Measurements from ENCODE around the gene DISP2.

Gene DISP2

GRCh38 chr15:40365016-40365415 lies 7.0 kb downstream of the DISP2 start:
- no peak for DNase-seq

- no peak for DNase-seq
Observed at GRCh38 chr15:40365624-40366456, 7.8 kb downstream of the DISP2 start.

- no peak for DNase-seq
Observed at GRCh38 chr15:40366457-40367370, 8.7 kb downstream of the DISP2 start.

GRCh38 chr15:40367371-40367685 lies 9.3 kb downstream of the DISP2 start:
- DNase-seq: no peak

GRCh38 chr15:40367686-40368611 lies 9.9 kb downstream of the DISP2 start:
- peak; percentile 81 to 85 for DNase-seq

GRCh38 chr15:40368719-40369473 lies 10.9 kb downstream of the DISP2 start:
- no peak for DNase-seq

- no peak for DNase-seq
Observed at GRCh38 chr15:40369474-40369869, 11.5 kb downstream of the DISP2 start.

DNA sequence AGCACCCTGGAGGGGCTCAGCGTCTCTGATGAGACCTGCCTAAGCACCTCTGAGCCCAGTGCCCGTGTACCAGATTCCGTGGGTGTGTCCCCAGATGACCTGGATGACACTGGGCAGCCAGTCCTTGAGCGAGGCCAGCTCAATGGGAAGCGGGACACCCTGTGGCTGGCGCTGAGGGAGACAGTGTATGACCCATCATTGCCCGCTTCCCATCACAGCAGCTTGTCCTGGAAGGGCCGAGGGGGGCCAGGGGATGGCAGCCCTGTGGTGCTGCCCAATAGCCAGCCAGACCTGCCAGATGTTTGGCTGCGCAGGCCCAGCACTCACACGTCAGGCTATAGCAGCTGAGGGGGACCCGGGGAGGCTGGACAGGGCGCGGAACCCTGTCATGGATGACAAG lies 12.0 kb downstream of the DISP2 start:
- DNase-seq: no peak

DNA sequence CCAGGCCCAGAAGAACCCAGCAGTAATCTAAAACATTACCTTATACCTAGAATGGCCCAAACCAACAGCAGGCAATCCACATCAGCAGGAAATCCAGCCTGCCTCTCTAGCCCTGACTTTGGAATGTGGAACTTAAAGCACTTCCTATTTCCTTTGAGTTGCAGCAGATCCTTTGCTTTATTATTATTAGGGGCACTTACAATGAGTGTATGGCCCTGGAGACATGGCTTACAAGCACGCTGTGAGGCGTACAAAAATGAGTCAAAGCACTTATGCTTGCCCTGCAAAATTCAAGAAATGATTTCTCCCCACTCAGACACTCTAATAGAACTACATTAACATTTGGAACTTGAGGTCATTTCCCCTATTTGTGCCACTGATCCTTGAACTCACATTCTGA lies 15.0 kb downstream of the DISP2 start:
- DNase-seq: no peak

DNA sequence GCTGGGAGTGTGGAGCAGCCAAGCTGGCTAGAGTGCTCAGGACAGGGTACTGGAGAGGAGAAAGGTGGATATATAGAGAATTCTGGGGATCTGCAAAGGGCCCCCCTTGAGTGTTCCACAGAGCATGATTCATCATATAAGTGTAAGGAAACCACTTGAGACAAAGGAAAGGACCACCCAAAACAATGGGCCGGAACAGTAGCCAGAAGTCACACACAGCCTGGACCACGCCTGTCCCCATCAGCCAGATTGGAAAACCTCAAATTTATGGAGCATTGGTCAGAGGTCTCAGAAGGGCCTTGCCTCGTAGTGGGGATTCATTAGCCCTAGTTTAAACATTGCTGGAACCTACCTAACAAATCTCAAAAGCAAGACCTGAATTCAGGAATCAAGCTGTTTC lies 19.6 kb downstream of the DISP2 start:
- DNase-seq: no peak

- DNase-seq: no peak
Observed at GRCh38 chr15:40379374-40379773, 21.4 kb downstream of the DISP2 start.

- DNase-seq: no peak
Observed at GRCh38 chr15:40379853-40380252, 21.8 kb downstream of the DISP2 start.

GRCh38 chr15:40380636-40381035 lies 22.6 kb downstream of the DISP2 start:
- DNase-seq: no peak

- no peak for DNase-seq
Observed at GRCh38 chr15:40381818-40382529, 24.0 kb downstream of the DISP2 start.

DNA sequence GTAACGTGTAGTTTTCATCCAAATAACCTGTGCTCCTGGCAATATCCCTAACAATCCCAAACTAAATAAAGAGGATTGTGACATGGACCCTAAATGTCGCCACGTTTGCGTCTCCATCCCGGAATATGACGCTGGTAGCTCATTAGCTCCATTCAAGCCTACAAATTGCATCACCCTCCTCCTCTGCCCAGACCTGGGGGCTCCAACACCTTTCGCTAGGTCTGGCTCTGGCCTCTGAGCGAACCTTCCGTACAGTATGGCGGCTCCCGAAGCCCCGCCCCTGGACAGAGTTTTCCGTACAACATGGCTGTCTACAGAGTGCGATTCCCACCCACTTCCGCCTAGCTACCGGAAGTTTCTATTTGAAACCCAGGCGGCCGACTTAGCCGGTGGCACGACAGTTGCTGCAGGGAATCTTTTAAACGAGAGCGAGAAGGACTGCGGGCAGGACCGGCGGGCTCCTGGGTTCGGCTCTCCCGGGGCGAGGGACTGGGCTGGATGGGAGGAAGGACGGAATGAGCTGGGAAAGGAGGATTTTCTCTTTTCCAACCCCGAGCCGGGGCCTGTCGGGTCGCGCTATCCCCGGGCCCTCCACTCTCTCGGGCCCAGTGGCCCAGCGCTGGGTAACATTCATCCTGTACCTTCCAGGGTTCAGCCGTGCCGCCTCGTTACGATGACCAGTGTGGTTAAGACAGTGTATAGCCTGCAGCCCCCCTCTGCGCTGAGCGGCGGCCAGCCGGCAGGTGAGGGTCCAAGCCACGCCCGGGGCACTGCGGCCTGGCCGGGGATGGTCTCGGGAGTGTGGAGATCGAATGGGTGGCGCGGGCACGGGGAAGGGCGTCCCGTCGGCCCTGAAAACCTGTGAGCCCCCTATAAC lies 24.8 kb downstream of the DISP2 start, which contains the start of gene KNSTRN:
Gene KNSTRN, plus strand, starts transcription at position 142 of the 877 bp plus-strand sequence. Its CDS starts 115 bp downstream, at position 257.
- DNase-seq: peak; percentile 95 to 97

DNA sequence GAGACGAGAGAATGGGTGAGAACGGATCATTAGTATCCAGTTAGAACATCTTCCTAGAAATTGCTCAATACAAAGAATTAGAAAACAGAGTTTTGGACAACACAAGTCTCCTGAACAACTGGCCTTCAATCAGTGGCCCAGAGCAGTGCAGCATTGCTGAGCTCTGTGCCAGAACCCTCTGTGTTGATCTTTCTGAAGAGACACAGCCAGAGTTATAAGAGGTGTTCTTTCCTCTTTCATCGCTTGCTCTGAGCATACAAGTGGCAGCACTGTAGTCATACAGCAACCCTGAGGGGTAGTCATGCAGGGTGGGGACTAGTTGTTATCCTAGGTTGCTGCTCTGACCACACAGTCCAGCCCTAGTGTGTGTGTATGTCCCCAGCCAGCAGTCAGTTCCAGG lies 28.5 kb downstream of the DISP2 start:
- no peak for DNase-seq

DNA sequence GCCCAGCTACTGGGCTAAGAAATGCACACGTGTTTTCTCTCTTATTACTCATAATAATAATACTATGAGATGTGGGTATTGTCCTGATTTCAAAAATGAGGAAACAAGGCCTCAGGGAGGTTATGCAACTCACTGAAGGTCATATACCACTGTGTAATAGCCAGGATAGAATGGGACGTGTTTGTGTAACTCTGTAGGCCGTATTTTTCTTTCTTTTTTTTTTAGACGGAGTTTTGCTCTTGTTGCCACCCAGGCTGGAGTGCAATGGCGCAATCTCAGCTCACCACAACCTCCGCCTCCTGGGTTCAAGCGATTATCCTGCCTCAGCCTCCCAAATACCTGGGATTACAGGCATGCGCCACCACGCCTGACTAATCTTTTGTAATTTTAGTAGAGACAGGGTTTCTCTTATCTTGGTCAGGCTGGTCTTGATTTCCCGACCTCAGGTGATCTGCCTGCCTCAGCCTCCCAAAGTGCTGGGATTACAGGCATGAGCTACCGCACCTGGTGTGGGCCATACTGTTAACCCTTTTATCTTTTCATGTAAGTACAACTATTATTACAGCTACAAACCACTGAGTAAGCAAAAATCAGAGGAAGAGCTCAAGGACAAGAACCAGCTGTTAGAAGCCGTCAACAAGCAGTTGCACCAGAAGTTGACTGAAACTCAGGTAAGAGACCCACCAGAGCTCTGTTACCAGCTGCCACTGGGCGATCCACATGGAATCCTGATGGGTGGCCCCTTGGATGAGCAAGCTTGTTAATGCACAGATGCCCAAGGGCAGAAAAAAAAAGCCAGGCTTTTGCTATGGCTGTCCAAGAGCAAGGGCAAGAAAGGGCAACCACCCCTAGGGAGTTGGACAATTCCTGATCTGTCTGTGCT lies 31.2 kb downstream of the DISP2 start:
- DNase-seq: no peak

GRCh38 chr15:40389824-40390595 lies 32.0 kb downstream of the DISP2 start:
- no peak for DNase-seq
